Cardiac muscle cell (in vitro differentiated cells and primary cell): ENCODE measurements around the gene VASN. TPM values are rescaled to one million over a fixed set of nuclear protein-coding genes. Genes with fewer than 3 reads are reported as not detected.

Experiments
- DNase-seq, 2 donors: peaks; one replicate each; pipeline versions ENCODE4 v3.0.0 to v3.0.0-alpha.2; 2010 to 2017; ENCODE audit warnings: low read depth in 1 of 2, low spot score in 1 of 2
- H3K27ac ChIP-seq: fragments of 200-600 bp; sonication (generic); 2 replicates; pipeline ENCODE4 v1.5.1; 2016
- H3K27me3 ChIP-seq: fragments of 200-600 bp; sonication (generic); 2 replicates; pipeline ENCODE4 v1.6.0; 2016; ENCODE audit warnings: control low read depth
- H3K36me3 ChIP-seq: fragments of 200-600 bp; sonication (generic); 2 replicates; pipeline ENCODE4 v1.5.1; 2016; ENCODE audit warnings: control low read depth
- H3K4me1 ChIP-seq: fragments of 200-600 bp; sonication (generic); 2 replicates; pipeline ENCODE4 v1.8.1; 2017; ENCODE audit warnings: low read depth, mild to moderate bottlenecking, mixed run types
- H3K4me3 ChIP-seq: fragments of 200-600 bp; sonication (generic); 2 replicates; pipeline ENCODE4 v1.5.1; 2016; ENCODE audit warnings: mild to moderate bottlenecking
- H3K9me3 ChIP-seq: fragments of 200-600 bp; sonication (generic); 2 replicates; pipeline ENCODE4 v1.5.1; 2017; ENCODE audit warnings: low read depth, mild to moderate bottlenecking, control low read depth
- polyA plus RNA-seq: library from polyadenylated mRNA; unstranded; fragments of >200 nt; fragmentation: Nextera tagmentation; extraction: Ambion mirVana; gene quantifications from 2 replicates; pipeline ENCODE4 v1.2.1, GENCODE V29; 2016
- total RNA-seq: library from RNA; depleted of rRNA; stranded (reverse); fragments of >200 nt; gene quantifications from 2 replicates; pipeline ENCODE4 v1.2.3, GENCODE V29; 2016
- TF ChIP-seq, protein P1 (sequence below): IDR thresholded peaks from 2 replicates; pipeline ENCODE4 v1.5.1; 2012; ENCODE audit warnings: low read depth, mild to moderate bottlenecking, low read length

The VASN gene
- total and polyA plus RNA-seq, 2 experiments from 2014 or later, result 18.9 to 33.3 TPM

GRCh38 chr16:4403133-4403949 is 31.7 kb downstream of the VASN start:
- H3K27me3 ChIP-seq, result no peaks in the 10 kb centered on the region
- no peak overlapping the region for H3K27ac ChIP-seq
- DNase-seq, result no peak
- TF ChIP-seq, protein P1, sequence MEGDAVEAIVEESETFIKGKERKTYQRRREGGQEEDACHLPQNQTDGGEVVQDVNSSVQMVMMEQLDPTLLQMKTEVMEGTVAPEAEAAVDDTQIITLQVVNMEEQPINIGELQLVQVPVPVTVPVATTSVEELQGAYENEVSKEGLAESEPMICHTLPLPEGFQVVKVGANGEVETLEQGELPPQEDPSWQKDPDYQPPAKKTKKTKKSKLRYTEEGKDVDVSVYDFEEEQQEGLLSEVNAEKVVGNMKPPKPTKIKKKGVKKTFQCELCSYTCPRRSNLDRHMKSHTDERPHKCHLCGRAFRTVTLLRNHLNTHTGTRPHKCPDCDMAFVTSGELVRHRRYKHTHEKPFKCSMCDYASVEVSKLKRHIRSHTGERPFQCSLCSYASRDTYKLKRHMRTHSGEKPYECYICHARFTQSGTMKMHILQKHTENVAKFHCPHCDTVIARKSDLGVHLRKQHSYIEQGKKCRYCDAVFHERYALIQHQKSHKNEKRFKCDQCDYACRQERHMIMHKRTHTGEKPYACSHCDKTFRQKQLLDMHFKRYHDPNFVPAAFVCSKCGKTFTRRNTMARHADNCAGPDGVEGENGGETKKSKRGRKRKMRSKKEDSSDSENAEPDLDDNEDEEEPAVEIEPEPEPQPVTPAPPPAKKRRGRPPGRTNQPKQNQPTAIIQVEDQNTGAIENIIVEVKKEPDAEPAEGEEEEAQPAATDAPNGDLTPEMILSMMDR, result no peak
- H3K9me3 ChIP-seq, result no peaks in the 10 kb centered on the region
- no peaks in the 10 kb centered on the region for H3K4me1 ChIP-seq
- H3K4me3 ChIP-seq, result no peak overlapping the region
- H3K36me3 ChIP-seq, result no peaks in the 10 kb centered on the region

DNA sequence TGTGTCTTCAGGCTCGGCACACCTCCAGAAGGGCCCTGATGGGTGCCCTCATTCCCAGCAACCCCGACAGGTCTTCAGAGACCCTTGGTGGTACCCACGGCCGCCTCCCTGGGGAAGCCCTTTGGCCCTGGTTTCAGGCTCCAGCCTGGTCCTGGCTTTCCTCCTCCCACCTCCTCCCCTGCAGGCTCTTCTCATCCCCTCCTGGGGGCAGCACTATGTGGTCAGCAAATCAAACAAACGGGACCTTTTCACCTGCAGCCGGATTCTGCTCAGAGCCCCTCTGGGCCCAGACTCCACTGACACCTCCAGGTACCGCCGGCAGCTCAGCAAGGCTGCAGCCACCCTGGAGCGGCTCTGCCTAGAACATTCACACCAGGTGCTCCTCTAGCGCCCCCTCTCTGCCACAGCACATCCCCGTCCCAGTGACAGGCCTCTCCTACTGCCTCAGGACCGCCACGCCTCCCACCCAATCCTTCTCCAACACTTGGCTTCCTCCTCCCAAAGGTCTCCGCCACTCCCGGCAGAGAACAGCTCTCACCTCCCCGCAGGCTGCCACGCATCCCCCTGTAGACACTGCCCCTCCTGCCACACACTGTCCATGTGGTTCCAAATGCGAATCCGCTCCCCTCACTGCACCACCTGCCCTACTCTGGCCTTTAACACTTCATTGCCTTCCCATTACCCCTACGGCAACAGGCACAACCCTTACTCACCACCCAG is 32.8 kb downstream of the VASN start:
- no peak overlapping the region for H3K27ac ChIP-seq
- no peaks in the 10 kb centered on the region for H3K9me3 ChIP-seq
- no peaks in the 10 kb centered on the region for H3K27me3 ChIP-seq
- peak; percentile 60 to 72 for DNase-seq
- H3K36me3 ChIP-seq, result no peaks in the 10 kb centered on the region
- TF ChIP-seq, protein P1, result peak; percentile 81
- H3K4me3 ChIP-seq, result no peak overlapping the region
- no peaks in the 10 kb centered on the region for H3K4me1 ChIP-seq

GRCh38 chr16:4404967-4405696 is 33.5 kb downstream of the VASN start:
- Histone ChIP-seq H3K4me1 (no peaks in the 10 kb centered on the region), H3K27ac (no peak overlapping the region), H3K4me3 (no peak overlapping the region), H3K27me3 (no peaks in the 10 kb centered on the region), H3K36me3 (no peaks in the 10 kb centered on the region), H3K9me3 (no peaks in the 10 kb centered on the region)
- DNase-seq, result no peak
- TF ChIP-seq, protein P1, result no peak

DNA sequence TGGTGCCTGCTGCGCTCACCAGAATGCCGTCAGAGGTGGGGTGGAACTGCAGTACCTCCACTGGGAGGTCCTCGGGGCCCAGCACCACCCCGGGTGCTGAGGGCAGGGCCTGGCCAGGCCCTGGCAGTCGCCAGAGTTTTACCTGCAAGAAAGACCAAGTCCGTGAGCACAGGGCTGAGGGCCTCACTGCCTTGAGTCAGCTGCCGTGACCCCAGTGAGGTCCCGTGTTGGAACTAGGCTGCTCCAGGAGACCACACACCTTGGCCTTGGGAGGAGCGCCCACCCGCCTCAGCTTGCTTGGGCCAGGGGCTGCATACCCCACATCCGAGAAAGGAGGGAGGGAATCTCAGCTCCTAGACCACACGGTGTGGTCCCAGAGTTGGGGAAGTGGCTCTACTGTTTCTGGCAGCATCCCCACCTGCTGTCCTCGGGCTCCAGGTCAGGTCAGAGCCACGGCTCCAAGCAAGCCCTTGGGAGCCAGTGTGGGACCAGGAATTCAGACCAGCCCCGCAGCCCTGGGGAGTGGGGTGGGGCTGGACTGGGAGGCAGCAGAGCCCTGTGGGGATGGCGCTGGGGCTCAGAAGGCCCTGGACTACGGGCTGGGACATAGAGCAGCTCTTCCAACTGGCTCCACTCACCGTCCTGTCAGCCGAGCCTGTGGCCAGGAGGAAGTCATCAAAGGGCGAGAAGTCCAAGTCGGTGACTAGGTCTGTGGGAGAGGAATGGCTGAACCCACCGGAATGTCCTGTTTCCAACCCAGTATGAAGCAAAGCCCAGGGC is 36.1 kb downstream of the VASN start:
- Histone ChIP-seq H3K27me3 (no peaks in the 10 kb centered on the region), H3K36me3 (no peaks in the 10 kb centered on the region), H3K4me3 (no peak overlapping the region), H3K27ac (no peak overlapping the region), H3K4me1 (no peaks in the 10 kb centered on the region), H3K9me3 (no peaks in the 10 kb centered on the region)
- peak in 1 of 2 donors; percentile 57 for DNase-seq
- TF ChIP-seq, protein P1, result no peak

DNA sequence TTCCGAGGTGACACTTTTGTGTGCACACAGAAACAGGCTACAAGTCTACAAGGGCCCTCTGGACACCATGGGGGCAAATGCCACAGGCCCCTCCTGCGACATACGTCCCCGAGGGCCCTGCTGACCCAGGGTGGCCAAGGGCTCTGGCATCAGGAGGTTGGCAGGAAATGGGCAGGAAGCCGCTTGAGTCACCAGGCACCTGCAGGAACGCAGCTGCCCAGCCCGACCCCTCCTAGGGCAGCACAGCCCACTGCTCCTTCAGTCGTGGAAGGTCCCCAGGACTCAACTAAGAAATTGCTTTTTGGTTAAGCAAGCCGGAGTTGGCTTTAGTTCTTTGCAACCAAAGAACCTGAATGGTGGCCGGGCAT is 36.7 kb downstream of the VASN start:
- no peak overlapping the region for H3K4me3 ChIP-seq
- no peak for DNase-seq
- no peaks in the 10 kb centered on the region for H3K4me1 ChIP-seq
- no peaks in the 10 kb centered on the region for H3K36me3 ChIP-seq
- TF ChIP-seq, protein P1, result no peak
- no peaks in the 10 kb centered on the region for H3K9me3 ChIP-seq
- H3K27me3 ChIP-seq, result no peaks in the 10 kb centered on the region
- no peak overlapping the region for H3K27ac ChIP-seq
